SK-N-SH treated with all-trans-retinoic acid at 6 μM for 48 hours (cell line): ENCODE measurements around the gene SIX5.

ENCODE experiments used
- ARNTL ChIP-seq: fragments of 450-650 bp; formaldehyde crosslinking; IDR thresholded peaks from 2 replicates; pipeline ENCODE4 v1.5.0; 2020; ENCODE audit warnings: low read depth, mild to moderate bottlenecking, moderate library complexity, borderline replicate concordance
- SNAI2 ChIP-seq: fragments of 250-450 bp; sonication (Bioruptor Pico); IDR thresholded peaks from 2 replicates; pipeline ENCODE4 v1.5.0; 2020; ENCODE audit warnings: mild to moderate bottlenecking, moderate library complexity
- TF ChIP-seq, protein P1 (sequence below): fragments of 250-450 bp; sonication (Bioruptor Pico); IDR thresholded peaks from 2 replicates; pipeline ENCODE4 v1.8.0; 2021; ENCODE audit warnings: low read depth, mild to moderate bottlenecking, moderate library complexity, borderline replicate concordance

DNA sequence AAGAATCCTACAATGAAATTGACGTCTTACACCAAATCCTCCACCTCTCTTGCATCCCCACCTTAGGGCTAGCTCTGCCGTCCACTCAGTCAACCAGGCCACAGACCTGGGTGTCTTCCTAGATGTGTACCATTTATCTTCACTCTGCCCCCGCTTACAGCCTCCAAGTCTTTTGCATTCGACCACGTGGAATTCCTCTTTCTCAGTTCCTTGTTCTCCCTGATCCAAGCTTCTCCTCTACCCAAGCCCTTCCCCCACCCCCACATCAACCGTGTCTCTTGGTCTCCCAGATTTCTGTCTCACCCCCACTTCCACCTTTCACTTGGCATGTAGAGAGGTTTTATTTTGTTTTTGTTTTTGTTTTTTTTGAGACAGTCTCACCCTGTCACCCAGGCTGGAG lies 24.8 kb upstream of the SIX5 start:
- TF ChIP-seq ARNTL (CRISPR knock-in tag) (no peak), SNAI2 (CRISPR knock-in tag) (no peak)
- TF ChIP-seq, protein P1, sequence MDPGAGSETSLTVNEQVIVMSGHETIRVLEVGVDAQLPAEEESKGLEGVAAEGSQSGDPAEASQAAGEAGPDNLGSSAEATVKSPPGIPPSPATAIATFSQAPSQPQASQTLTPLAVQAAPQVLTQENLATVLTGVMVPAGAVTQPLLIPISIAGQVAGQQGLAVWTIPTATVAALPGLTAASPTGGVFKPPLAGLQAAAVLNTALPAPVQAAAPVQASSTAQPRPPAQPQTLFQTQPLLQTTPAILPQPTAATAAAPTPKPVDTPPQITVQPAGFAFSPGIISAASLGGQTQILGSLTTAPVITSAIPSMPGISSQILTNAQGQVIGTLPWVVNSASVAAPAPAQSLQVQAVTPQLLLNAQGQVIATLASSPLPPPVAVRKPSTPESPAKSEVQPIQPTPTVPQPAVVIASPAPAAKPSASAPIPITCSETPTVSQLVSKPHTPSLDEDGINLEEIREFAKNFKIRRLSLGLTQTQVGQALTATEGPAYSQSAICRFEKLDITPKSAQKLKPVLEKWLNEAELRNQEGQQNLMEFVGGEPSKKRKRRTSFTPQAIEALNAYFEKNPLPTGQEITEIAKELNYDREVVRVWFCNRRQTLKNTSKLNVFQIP (CRISPR knock-in tag), result no peak
